GM18520 (cell line): Measurements from ENCODE around the gene PEA15.
A peak's percentile ranks its signal among the peaks of the same experiment; 100 is the strongest.

Experiments
- ATAC-seq: cut with Tn5 transposase; IDR thresholded peaks from one replicate; pipeline ENCODE4 v1.9.1; 2021; ENCODE audit not compliant: unreplicated experiment

PEA15 gene, protein sequence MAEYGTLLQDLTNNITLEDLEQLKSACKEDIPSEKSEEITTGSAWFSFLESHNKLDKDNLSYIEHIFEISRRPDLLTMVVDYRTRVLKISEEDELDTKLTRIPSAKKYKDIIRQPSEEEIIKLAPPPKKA

DNA sequence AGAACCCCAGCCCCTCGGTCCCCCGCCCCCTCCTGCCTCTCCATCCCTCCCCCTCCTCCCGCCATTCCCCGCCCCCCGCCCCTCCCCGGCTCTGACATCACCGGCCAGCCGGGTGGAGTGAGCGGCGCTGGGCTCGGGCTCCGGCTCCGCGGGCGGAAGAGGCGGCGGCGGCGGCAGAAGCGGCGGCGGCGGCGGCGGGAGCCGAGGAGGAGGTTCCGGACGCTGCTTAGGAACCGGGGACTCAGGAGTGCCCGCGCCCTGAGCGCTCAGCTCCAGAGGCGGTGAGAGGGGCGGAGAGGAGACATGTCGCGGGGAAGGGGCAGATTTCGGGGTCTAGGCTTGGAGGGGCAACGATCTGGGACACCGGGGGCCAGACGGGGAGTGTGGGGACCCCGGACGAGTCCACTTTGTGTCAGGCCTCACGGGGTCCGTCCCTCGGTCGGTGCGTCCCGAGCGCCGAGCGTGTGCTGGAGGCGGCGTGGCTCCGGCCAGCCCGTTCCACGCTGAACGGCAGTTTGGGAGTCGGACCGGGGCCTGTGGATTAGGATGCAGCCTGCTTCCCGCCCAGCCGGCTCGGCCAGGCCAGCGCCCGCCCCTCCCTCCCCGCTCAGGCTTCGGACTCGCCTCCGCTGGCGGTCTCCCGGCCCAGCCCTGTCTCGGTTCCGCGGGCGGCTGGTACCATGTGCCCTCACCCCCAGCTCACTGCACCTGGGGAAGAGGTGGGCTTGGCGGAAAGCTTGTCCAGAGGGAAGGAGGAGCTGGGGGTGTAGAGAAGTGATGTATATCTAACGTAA is at the start of gene PEA15:
Gene PEA15, plus strand, starts transcription at position 143 of the 794 bp plus-strand sequence. CDS start 6,161 bp downstream, outside the sequence.
- ATAC-seq, result no peak

DNA sequence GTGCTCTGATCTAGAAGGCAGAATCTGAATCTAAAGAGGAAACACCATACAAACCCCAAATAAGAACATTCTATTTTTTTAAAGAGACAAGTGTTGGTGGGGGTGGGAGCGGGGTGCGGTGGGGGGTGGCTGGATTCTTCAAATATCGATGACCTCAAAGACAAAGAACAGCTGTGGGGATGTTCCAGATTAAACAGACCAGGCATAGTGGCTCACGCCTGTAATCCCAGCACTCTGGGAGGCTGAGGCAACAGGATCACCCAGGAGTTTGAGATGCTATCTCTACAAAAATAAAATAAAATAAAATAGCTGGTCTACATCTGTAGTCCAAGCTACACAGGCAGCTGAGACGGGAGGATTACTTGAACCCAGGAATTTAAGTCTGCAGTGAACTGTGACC is 48.8 kb upstream of the PEA15 start:
- ATAC-seq, result no peak

DNA sequence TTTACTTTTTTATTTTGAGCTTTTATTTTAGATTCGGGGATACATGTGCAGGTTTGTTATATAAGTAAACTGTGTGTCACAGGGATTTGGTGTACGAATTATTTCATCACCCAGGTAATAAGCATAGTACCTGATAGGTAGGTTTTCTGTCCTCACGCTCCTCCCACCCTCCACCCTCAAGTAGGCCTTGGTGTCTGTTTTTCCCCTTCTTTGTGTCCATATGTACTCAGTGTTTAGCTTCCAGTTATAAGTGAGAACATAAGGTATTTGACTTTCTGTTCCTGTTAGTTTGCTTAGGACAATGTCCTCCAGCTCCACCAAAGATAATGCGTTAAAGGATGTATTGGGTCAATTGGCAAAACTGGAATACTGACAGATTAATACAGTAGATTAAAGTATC is 48.0 kb upstream of the PEA15 start:
- no peak for ATAC-seq

DNA sequence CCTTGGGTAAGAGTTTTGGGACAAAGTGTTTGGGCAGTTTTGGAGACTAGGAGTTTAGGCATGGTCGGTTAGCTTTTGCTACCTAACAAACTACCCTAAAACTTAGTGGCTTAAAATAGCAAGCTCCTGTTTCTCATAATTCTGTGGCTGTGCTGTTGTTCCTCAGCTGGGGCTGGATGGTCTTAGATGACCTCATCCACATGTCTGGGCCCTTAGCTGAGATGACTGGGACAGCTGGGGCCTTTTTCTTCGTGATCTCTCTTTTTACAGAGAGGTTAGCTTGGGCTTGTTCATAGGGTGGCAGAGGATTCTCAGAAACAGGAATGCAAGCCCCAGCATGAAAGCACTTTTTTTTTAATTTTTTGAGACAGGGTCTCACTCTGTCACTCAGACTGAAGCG is 47.2 kb upstream of the PEA15 start:
- ATAC-seq, result no peak

DNA sequence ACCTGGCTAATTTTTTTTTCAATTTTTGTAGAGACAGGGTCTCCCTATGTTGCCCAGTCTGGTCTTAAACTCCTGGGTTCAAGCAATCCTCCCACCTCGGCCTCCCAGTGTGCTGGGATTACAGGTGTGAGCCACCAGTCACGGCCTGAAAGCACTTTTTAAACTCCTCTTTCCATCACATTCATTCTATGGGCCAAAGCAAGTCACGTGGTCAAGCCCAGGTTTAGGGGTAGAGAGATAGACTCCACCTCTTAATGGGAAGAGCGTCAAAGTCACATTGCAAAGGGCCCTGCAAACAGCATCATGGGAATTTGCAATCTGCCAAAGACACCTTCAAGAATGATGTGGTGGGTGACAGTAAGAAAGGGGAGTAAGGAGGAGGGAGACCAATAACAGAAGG is 46.6 kb upstream of the PEA15 start:
- ATAC-seq, result no peak

DNA sequence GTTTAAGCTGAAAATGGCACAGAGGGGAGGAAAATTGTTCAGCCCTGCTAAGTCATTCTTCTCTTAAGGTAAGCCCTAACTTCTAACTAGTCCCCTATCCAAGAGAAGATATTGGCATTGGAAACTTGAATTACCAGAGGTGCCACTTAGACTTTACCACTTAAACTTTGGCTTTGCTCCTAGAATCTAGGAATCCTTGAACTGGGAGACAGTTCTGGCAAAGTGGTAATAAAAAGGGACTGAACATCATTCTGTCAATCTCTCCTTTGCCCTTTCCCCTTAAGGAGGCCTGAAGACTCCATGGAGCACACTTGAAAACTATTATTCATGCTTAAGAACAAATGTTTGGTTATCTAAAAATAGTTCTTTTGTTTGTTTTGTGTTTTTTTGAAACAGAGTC is 45.3 kb upstream of the PEA15 start:
- ATAC-seq, result no peak

DNA sequence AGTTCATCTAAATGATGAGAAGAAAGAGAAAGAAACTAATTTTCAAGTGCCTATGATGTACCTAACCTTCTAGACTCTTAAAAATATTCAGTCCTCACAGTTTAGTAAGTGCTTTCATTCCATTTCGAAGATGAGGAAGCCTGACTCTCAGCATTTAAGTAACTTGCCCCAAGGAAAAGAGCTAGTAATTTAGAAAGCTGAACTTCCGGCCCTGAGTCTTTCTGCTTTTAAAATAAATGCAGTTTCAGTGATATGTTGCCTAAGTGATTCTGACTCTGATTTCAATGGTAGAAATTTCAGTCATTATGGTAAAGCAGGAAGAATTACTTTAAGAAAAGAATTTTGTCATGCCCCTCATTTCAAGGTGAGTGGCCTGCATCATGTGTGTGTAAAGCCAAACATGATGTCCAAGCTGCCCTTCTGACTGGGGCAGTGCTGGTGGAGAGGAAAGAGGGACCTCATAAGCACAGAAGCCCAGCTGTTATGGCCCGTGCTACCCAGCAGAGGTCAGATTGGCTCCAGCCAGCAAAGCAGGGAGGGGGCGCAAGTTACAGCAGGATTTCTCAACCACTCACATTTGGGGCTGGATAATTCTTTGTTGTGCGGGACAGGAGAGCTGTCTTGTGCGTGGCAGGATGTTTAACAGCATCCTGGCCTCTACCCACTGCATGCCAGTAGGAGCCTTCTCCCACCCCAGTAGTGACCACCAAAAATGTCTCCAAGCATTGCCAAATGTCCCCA is 43.0 kb upstream of the PEA15 start:
- no peak for ATAC-seq

DNA sequence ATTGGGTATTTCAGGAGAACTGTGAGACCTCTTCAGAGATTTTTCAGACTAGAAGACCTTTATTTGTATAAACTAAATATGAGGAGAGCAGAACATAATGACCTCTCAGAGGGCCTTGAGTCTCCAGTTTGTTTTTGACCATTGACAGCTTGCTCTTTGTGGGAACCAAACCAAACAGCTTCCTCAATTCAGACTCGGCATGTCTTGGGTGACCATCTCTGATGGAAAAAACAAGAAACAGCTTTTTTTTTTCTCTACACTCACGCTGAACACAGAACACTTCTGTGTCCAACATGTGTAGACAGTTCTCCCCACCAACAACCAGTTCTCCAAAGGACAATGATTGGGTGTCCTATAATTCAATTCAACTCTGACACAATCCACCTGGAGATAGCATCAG is 42.3 kb upstream of the PEA15 start:
- ATAC-seq, result no peak

DNA sequence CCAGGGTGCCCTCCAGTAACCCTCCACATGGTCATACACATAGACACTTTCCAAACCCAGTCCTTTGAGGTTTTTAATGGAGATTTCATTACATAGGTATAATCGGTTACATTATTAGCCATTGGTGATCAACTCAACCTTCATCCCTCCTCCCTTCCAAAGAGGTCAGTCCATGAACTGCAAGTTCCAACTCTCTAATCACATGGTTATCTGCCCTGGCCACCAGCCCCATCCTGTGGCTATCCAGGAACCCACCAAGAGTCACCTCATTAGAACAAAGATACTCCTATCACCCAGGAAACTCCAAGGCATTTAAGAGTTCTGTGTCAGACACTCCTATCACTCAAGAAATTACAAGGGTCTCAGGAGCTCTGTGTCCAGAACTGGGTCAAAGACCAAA is 41.6 kb upstream of the PEA15 start:
- ATAC-seq, result no peak

DNA sequence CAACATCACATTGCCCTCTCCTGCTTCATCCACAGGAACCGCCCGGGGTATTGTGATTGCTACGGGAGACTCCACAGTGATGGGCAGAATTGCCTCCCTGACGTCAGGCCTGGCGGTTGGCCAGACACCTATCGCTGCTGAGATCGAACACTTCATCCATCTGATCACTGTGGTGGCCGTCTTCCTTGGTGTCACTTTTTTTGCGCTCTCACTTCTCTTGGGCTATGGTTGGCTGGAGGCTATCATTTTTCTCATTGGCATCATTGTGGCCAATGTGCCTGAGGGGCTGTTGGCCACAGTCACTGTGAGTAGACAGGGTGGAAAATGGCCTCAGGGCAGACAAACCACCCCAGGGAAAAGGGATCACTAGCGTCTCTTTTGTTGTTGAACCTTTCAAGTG is 41.1 kb upstream of the PEA15 start:
- no peak for ATAC-seq

DNA sequence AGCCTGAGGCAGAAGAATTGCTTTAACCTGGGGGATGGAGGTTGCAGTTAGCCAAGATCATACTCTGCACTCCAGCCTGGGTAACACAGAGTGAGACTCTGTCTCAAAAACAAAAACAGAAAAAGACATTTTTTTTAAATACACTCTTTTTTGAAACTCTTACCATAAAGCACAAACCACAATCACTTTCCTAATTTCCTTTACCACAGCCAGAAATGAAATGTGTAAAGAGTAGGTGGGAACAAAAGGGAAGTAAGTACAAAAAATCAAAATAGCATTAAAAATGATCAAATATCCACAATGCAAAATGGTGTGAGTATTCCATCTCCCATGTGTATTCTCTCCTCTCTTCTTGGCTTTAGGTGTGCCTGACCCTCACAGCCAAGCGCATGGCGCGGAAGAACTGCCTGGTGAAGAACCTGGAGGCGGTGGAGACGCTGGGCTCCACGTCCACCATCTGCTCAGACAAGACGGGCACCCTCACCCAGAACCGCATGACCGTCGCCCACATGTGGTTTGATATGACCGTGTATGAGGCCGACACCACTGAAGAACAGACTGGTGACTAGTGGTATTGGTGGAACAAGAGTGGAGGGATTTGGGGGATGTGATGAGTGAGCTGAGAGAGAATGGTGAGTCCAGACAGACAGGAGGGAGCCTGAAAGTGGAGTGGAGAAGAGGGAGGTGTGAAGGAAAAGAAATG is 38.9 kb upstream of the PEA15 start:
- no peak for ATAC-seq

DNA sequence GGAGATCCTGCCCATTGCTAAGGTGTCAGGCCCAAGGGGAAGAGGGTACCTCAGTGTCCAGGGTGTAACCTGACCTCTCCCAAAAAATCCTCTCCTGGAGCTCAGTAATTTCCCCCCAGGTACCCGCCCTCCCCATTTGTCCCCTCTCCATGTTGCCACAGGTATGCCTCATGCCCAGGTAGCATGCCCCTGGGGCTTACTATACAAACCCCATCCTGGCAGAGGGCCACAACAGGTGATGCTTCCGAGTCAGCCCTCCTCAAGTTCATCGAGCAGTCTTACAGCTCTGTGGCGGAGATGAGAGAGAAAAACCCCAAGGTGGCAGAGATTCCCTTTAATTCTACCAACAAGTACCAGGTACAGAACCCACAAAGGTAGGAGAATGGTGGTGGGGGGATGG is 38.1 kb upstream of the PEA15 start:
- ATAC-seq, result no peak

DNA sequence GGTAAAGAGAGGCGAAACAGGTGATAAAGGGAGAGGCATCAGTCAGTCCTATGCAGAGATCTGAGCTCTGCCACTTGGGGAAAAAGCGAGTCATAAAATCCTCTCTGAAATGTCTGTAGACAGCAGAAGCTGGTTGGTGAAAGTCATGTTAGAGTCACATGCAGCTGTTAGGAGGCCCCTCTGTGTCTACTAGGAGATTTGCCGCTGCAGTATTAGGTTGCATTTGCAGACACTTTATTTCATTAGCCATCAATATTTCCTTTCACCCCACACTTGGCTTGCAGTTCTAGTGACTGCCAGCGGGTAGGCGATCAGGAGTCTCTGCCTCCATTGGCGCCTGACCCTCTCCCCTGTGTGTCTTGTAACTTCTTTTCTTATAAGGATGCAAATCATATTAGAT is 37.6 kb upstream of the PEA15 start:
- ATAC-seq, result no peak

DNA sequence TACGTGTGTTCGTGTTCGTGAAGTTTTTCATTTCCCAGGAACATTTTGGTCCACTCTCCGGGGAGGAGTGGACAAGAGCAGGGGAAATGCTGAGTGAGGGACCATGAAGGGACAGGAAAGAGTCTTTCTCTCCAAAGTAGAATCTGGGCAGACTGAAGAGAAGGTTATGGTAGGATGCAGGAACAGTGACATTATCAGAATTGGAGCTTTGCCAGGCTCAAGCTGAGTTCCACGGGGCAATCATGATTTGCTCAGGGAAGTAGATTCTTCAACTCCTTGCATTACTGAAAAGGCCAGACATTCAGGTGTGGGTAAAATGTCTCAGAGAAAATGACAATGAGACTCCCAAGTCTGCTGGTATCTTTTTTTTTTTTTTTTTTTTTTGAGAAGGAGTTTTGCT is 37.2 kb upstream of the PEA15 start:
- ATAC-seq, result no peak

DNA sequence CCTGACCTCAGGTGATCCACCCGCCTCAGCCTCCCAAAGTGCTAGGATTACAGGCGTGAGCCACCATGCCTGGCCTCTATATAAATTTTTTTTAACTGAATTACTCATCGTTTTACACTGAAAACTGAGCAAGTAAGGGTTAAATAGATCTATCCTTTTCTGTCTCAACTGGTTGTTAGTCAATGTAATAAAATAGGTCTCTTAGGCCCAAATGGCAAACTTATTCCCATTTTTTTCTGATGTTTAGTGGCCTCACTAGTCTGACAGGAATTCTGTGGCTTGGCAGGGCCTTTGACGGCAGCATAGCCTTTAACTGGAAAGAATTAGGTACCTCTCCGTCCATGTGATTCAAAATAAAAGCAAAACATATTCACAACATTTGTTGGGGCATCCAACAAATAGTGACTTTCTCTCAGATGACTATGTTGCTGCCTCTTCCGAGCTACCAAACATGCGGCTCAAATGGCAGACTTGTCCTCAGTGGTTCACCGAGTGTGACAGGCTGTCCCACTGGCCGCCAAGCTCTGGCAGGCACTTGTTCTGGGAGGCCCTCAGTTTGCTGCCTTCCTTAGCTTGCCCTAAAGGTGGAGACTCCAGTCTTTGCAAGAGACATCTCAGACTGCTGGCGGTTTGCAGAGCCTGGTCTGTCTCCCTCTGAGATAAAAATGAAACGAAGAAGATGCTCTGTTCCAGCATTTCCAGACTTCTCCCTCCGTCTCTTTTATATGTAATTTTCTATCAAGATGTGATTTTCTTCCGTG is 36.4 kb upstream of the PEA15 start:
- ATAC-seq, result no peak

DNA sequence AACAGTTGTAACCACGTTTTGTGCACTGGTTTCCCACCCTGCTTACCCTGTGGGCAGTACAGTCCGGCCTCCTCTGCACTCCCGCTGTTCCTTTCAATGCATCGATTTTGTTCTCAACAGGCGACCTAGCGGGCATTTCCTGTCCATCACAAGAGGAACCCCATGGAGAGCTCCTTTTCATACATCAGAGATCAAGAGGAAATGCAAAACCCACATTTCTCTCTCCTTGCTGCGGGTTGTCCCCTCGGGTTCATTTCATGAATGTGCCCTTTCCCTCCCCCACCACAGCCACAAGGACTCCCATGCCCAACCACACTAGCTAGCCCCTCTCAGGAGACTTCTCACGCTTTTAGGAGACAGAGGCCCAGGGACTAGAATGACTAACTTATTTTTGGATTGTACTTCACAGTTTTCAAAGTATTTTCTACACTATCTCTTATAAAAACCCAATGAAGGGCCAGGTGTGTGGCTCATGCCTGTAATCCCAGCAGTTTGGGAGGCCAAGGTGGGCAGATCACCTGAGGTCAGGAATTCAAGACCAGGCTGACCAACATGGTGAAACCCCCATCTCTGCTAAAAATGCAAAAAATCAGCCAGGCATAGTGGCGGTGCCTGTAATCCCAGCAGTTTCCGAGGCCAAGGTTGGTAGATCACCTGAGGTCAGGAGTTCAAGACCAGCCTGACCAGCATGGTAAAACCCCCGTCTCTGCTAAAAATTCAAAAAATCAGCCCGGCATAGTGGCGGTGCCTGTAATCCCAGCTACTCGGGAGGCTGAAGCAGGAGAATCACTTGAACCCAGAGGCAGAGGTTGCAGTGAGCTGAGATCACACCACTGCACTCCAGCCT is 35.4 kb upstream of the PEA15 start:
- ATAC-seq, result peak; percentile 45

DNA sequence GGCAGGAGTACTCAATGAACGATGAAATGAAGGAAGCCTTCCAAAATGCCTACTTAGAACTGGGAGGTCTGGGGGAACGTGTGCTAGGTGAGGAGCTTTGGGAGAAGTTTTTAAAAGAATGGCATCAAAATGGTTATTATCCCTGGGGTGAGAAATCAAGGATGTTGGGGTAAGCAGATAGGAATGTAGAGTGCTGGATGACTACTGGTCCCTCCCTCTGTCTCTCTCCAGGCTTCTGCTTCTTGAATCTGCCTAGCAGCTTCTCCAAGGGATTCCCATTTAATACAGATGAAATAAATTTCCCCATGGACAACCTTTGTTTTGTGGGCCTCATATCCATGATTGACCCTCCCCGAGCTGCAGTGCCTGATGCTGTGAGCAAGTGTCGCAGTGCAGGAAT is 33.8 kb upstream of the PEA15 start:
- no peak for ATAC-seq

DNA sequence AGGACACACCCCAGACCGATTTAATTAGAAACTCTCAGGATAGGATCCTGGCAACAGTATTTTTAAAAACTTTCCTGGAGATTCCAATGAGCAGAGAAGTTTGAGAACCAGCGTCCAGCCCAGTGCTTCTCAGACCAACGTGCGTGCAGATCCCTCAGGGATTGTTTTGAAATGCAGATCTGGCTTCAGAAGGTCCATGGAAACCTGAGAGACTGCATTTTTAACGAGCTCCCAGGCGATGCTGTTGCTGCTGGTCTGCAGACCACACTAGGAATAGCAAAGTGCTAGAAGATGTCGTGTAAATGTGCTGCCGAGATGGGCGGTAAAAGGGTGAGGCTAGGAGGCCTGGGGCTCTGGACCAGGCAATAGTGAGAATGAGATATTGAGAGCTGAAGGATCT is 33.2 kb upstream of the PEA15 start:
- no peak for ATAC-seq

DNA sequence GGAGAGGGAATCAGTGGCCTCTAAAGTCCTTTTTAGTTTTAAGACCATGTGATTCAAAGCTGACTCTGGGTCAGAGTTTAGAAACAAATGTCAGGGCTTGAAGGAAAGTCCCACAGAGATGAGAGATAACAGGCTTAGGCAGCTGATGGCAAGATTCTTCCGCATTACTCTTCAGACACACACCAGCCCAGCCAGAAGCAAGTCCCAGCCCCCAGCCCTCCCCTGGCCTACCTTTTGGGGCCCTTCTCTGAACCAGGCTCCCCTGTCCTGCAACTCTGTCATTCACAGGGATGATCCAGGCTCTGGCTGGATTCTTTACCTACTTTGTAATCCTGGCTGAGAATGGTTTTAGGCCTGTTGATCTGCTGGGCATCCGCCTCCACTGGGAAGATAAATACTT is 28.0 kb upstream of the PEA15 start:
- no peak for ATAC-seq

DNA sequence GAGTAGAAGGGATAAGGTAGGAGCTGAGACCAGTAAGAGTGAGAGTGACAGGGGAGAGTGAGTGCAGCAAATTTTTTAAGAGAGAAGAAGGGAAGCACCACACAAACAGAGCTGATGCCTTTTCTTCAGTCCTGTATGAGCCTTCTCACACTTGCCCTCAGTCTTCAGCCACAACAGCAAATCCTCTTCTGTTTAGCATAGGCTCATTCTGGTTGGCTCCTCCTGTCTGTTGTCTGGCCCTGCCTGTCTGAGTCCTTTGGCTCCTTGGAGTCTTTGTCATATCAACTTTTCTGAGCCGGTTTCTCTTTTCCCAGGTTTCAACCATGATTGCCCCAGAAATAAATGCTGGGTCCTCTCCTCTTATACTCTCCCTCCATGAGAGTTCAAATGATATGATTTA is 27.5 kb upstream of the PEA15 start:
- no peak for ATAC-seq
